ENCODE measurements around the gene BRSK2. TPM values are rescaled to one million over a fixed set of nuclear protein-coding genes. Genes with fewer than 3 reads are reported as not detected.
A peak's percentile ranks its signal among the peaks of the same experiment; 100 is the strongest.

The BRSK2 gene
- total RNA-seq, 3 donors from 2014 or later = 0.58 to 4.3 (median 0.60) TPM

GRCh38 chr11:1352696-1353382 is 36.9 kb upstream of the BRSK2 start:
- intact Hi-C loops (cut with DNase I, micrococcal nuclease) = no loop called here
- no peaks in the 10 kb centered on the region for H3K4me1 ChIP-seq (ENCODE audit: low read depth)
- H3K4me3 ChIP-seq = no peak overlapping the region
- TF ChIP-seq, protein P1, sequence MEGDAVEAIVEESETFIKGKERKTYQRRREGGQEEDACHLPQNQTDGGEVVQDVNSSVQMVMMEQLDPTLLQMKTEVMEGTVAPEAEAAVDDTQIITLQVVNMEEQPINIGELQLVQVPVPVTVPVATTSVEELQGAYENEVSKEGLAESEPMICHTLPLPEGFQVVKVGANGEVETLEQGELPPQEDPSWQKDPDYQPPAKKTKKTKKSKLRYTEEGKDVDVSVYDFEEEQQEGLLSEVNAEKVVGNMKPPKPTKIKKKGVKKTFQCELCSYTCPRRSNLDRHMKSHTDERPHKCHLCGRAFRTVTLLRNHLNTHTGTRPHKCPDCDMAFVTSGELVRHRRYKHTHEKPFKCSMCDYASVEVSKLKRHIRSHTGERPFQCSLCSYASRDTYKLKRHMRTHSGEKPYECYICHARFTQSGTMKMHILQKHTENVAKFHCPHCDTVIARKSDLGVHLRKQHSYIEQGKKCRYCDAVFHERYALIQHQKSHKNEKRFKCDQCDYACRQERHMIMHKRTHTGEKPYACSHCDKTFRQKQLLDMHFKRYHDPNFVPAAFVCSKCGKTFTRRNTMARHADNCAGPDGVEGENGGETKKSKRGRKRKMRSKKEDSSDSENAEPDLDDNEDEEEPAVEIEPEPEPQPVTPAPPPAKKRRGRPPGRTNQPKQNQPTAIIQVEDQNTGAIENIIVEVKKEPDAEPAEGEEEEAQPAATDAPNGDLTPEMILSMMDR (IDR thresholded peaks at IDR 0.05) = no peak
- H3K9me3 ChIP-seq = no peaks in the 10 kb centered on the region
- H3K36me3 ChIP-seq (ENCODE audit: low read depth) = no peaks in the 10 kb centered on the region
- no peak for DNase-seq
- ATAC-seq = no peak

GRCh38 chr11:1353383-1354124 is 36.2 kb upstream of the BRSK2 start:
- intact Hi-C loops (cut with DNase I, micrococcal nuclease) = no loop called here
- Histone ChIP-seq H3K9me3 (no peaks in the 10 kb centered on the region), H3K36me3 (ENCODE audit: low read depth) (no peaks in the 10 kb centered on the region), H3K4me1 (ENCODE audit: low read depth) (no peaks in the 10 kb centered on the region), H3K4me3 (no peak overlapping the region)
- TF ChIP-seq, protein P1 (IDR thresholded peaks at IDR 0.05) = no peak
- DNase-seq (peak in 1 of 3 donors; percentile 15), ATAC-seq (no peak)

- Histone ChIP-seq H3K9me3 (no peaks in the 10 kb centered on the region), H3K4me3 (no peak overlapping the region), H3K4me1 (ENCODE audit: low read depth) (no peaks in the 10 kb centered on the region), H3K36me3 (ENCODE audit: low read depth) (no peaks in the 10 kb centered on the region)
- ATAC-seq (no peak), DNase-seq (peak in 1 of 3 donors; percentile 11)
- TF ChIP-seq, protein P1 (IDR thresholded peaks at IDR 0.05) = no peak
- intact Hi-C loops (cut with DNase I, micrococcal nuclease) = no loop called here
Measured at GRCh38 chr11:1354125-1354938, 35.4 kb upstream of the BRSK2 start.

- DNase-seq (peak in 1 of 3 donors; percentile 4), ATAC-seq (peak; percentile 19)
- TF ChIP-seq, protein P1 (IDR thresholded peaks at IDR 0.05) = no peak
- Histone ChIP-seq H3K36me3 (ENCODE audit: low read depth) (no peaks in the 10 kb centered on the region), H3K9me3 (no peaks in the 10 kb centered on the region), H3K4me3 (no peak overlapping the region), H3K4me1 (ENCODE audit: low read depth) (no peaks in the 10 kb centered on the region)
- intact Hi-C loops (cut with DNase I, micrococcal nuclease) = no loop called here
Measured at GRCh38 chr11:1356007-1356435, 33.7 kb upstream of the BRSK2 start.

DNA sequence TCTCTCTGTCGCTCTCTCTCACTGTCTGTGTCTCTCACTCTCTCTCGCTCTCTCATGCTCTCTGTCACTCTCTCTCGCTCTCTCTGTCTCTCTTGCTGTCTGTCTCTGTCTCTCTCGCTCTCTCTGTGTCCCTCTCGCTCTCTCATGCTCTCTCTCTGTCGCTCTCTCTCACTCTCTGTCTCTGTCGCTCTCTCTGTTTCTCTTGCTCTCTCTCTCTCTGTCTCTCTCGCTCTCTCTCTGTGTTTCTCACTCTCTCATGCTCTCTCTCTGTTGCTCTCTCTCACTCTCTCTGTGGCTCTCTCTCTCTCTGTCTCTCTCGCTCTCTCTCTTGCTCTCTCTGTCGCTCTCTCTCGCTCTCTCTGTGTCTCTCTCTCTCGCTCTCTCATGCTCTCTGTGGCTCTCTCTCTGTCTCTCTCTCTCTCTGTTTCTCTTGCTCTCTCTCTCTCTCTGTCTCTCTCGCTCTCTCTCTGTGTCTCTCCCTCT is 33.2 kb upstream of the BRSK2 start:
- ATAC-seq = no peak
- H3K9me3 ChIP-seq = no peaks in the 10 kb centered on the region
- intact Hi-C loops (cut with DNase I, micrococcal nuclease) = no loop called here

More for the DNA sequence above, 33.2 kb upstream of the BRSK2 start:
- Histone ChIP-seq H3K36me3 (ENCODE audit: low read depth) (no peaks in the 10 kb centered on the region), H3K4me3 (no peak overlapping the region), H3K4me1 (ENCODE audit: low read depth) (no peaks in the 10 kb centered on the region)
- TF ChIP-seq, protein P1 (IDR thresholded peaks at IDR 0.05) = no peak
- no peak for DNase-seq
